Measurements from ENCODE around the gene NTF3. TPM values are rescaled to one million over a fixed set of nuclear protein-coding genes. Genes with fewer than 3 reads are reported as not detected.
A peak's percentile ranks its signal among the peaks of the same experiment; 100 is the strongest.

The NTF3 gene
- total RNA-seq, 2 donors from 2014 or later: 0.71 to 4.1 TPM

DNA sequence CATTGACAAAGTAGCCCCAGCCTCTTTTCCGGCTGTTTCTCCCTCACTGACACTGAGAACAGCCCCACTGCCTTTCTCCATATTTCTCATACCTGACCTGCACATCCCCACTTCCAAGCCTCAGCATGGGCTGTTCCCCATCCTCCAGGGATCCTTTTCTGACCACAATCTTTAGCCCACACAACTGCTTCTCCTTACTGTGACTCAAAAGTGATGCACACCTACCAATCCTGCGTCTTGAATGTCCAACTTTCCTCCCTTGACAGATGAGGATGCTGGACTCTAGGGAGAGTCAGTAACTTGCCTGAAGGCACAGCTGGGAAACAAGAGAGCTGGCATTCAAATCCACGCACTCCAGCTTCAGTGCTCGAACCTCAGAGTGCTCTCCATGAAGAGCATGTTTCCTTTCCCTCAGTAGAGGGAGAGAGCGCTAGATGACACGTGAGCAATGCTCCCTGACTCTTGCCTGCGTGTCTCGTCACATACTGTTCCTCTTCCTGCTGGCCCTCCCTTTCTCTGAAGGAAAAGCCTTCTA, 75.6 kb downstream of the NTF3 start:
- Histone ChIP-seq H3K36me3 (ENCODE audit: control insufficient read depth, insufficient read depth, low read length) (no peaks in the 10 kb centered on the region), H3K27ac (ENCODE audit: low read depth, low read length) (no peak overlapping the region), H3K4me3 (ENCODE audit: low read length) (no peak overlapping the region), H3K9ac (ENCODE audit: extremely low read depth, low read length, poor library complexity, severe bottlenecking) (no peak overlapping the region), H3K9me3 (ENCODE audit: control insufficient read depth, low read length) (no peaks in the 10 kb centered on the region), H3K27me3 (ENCODE audit: control insufficient read depth, insufficient read depth, low read length, poor library complexity, severe bottlenecking) (peaks cover 4% of the 10 kb centered on the region), H3K4me1 (ENCODE audit: control insufficient read depth, insufficient read depth, low read length) (no peaks in the 10 kb centered on the region)
- Mint-ChIP-seq H3K27ac (no peak overlapping the region), H3K4me3 (no peak overlapping the region), H3K4me1 (peaks cover 15% of the 10 kb centered on the region), H3K27me3 (ENCODE audit: insufficient read depth) (peaks cover 11% of the 10 kb centered on the region), H3K9me3 (no peaks in the 10 kb centered on the region), H3K36me3 (ENCODE audit: low read depth) (no peaks in the 10 kb centered on the region)
- TF ChIP-seq, protein P1, sequence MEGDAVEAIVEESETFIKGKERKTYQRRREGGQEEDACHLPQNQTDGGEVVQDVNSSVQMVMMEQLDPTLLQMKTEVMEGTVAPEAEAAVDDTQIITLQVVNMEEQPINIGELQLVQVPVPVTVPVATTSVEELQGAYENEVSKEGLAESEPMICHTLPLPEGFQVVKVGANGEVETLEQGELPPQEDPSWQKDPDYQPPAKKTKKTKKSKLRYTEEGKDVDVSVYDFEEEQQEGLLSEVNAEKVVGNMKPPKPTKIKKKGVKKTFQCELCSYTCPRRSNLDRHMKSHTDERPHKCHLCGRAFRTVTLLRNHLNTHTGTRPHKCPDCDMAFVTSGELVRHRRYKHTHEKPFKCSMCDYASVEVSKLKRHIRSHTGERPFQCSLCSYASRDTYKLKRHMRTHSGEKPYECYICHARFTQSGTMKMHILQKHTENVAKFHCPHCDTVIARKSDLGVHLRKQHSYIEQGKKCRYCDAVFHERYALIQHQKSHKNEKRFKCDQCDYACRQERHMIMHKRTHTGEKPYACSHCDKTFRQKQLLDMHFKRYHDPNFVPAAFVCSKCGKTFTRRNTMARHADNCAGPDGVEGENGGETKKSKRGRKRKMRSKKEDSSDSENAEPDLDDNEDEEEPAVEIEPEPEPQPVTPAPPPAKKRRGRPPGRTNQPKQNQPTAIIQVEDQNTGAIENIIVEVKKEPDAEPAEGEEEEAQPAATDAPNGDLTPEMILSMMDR (conservative IDR thresholded peaks at IDR 0.05): no peak
- DNase-seq: peak; percentile 16
- WGBS, 2 experiments (ENCODE audit: insufficient coverage in 1 of 2, insufficient read length in 1 of 2): 92 to 94% methylated on average over 6 to 8 of the region's 8 CpGs

DNA sequence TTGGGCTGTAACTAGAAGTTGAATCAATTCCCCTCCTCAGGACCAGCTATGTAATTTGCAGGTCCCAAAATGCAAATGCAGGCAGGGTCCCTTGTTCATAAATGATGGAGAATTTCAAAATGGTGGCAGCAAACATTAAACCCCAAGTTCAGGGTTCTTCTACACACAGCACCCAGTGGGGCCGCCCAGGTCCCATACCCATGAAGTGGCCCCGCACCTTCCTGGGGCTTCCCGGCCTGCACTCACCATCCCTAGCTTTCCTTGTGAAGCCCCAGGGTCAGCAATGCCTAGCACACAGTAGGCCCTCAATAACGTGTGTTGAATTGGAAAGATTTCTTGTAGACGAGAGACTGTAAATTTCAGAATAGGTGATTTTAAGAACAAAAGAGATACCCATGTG, 76.0 kb downstream of the NTF3 start:
- H3K36me3 ChIP-seq (ENCODE audit: control insufficient read depth, insufficient read depth, low read length): no peaks in the 10 kb centered on the region
- TF ChIP-seq, protein P1 (conservative IDR thresholded peaks at IDR 0.05): no peak
- Mint-ChIP-seq H3K27me3 (ENCODE audit: insufficient read depth) (peaks cover 11% of the 10 kb centered on the region), H3K4me3 (no peak overlapping the region), H3K4me1 (peaks cover 16% of the 10 kb centered on the region), H3K36me3 (ENCODE audit: low read depth) (no peaks in the 10 kb centered on the region), H3K9me3 (no peaks in the 10 kb centered on the region), H3K27ac (no peak overlapping the region)
- H3K9me3 ChIP-seq (ENCODE audit: control insufficient read depth, low read length): no peaks in the 10 kb centered on the region
- no peak overlapping the region for H3K9ac ChIP-seq (ENCODE audit: extremely low read depth, low read length, poor library complexity, severe bottlenecking)
- 89 to 97% methylated on average over 4 to 5 of the region's 5 CpGs for WGBS, 2 experiments (ENCODE audit: insufficient coverage in 1 of 2, insufficient read length in 1 of 2)
- H3K27me3 ChIP-seq (ENCODE audit: control insufficient read depth, insufficient read depth, low read length, poor library complexity, severe bottlenecking): peaks cover 3% of the 10 kb centered on the region
- H3K4me1 ChIP-seq (ENCODE audit: control insufficient read depth, insufficient read depth, low read length): no peaks in the 10 kb centered on the region
- no peak overlapping the region for H3K4me3 ChIP-seq (ENCODE audit: low read length)
- DNase-seq: no peak
- H3K27ac ChIP-seq (ENCODE audit: low read depth, low read length): no peak overlapping the region

DNA sequence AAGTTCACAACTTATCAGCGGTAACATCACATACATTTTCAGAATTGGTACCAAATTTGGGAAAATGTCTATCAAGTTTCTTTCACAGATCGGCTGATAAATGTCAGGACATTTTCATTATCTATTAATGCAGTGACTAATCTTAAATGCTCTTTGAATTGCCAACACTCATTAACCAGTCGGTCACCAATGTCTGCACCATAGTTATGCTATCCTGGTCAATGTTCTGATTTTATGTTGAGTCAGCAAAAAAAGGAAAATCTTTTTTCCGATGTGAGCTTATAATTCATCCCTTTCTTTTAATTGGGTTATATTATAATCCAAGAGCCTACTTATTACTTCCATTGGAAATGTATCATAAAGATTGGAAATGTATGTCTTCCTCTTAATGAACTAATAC, 77.2 kb downstream of the NTF3 start:
- no peaks in the 10 kb centered on the region for H3K4me1 ChIP-seq (ENCODE audit: control insufficient read depth, insufficient read depth, low read length)
- Mint-ChIP-seq H3K27ac (no peak overlapping the region), H3K9me3 (no peaks in the 10 kb centered on the region), H3K4me1 (peaks cover 16% of the 10 kb centered on the region), H3K36me3 (ENCODE audit: low read depth) (no peaks in the 10 kb centered on the region), H3K4me3 (no peak overlapping the region), H3K27me3 (ENCODE audit: insufficient read depth) (peaks cover 7% of the 10 kb centered on the region)
- H3K9ac ChIP-seq (ENCODE audit: extremely low read depth, low read length, poor library complexity, severe bottlenecking): no peak overlapping the region
- DNase-seq: no peak
- no peak overlapping the region for H3K4me3 ChIP-seq (ENCODE audit: low read length)
- H3K9me3 ChIP-seq (ENCODE audit: control insufficient read depth, low read length): no peaks in the 10 kb centered on the region
- WGBS, 2 experiments (ENCODE audit: insufficient coverage in 1 of 2, insufficient read length in 1 of 2): 83 to 90% methylated on average over 2 to 3 of the region's 4 CpGs
- H3K36me3 ChIP-seq (ENCODE audit: control insufficient read depth, insufficient read depth, low read length): no peaks in the 10 kb centered on the region
- no peaks in the 10 kb centered on the region for H3K27me3 ChIP-seq (ENCODE audit: control insufficient read depth, insufficient read depth, low read length, poor library complexity, severe bottlenecking)
- no peak overlapping the region for H3K27ac ChIP-seq (ENCODE audit: low read depth, low read length)
- TF ChIP-seq, protein P1 (conservative IDR thresholded peaks at IDR 0.05): no peak
